Mucosa of descending colon (tissue), 3 donors: ENCODE measurements around the gene MTCL1. TPM values are rescaled to one million over a fixed set of nuclear protein-coding genes. Genes with fewer than 3 reads are reported as not detected.

Experiments
- ATAC-seq: fragments of 200-7000 bp; cut with Tn5 transposase; one replicate; pipeline ENCODE4 v1.9.1; 2020; ENCODE audit warnings: mild to moderate bottlenecking, moderate library complexity
- DNase-seq, 3 donors: peaks; one replicate each; pipeline ENCODE4 v3.0.0-alpha.2; 2020
- H3K36me3 ChIP-seq: fragments of 200-600 bp; one replicate; pipeline ENCODE4 v1.8.0; 2021; ENCODE audit warnings: low read depth, mild to moderate bottlenecking
- H3K4me1 ChIP-seq: fragments of 200-600 bp; one replicate; pipeline ENCODE4 v1.8.0; 2021; ENCODE audit warnings: low read depth, mild to moderate bottlenecking
- H3K4me3 ChIP-seq: fragments of 200-600 bp; one replicate; pipeline ENCODE4 v1.8.0; 2021; ENCODE audit warnings: mild to moderate bottlenecking
- H3K9me3 ChIP-seq: fragments of 200-600 bp; one replicate; pipeline ENCODE4 v1.8.0; 2021; ENCODE audit warnings: mild to moderate bottlenecking
- CTCF ChIP-seq: fragments of 200-600 bp; IDR thresholded peaks from one replicate; pipeline ENCODE4 v1.8.0; 2022; ENCODE audit warnings: antibody characterized with exemption, mild to moderate bottlenecking
- intact Hi-C, 2 donors: fragments of 100-400 bp; cut with DNase I in 1 of 2; cut with micrococcal nuclease in 1 of 2; formaldehyde crosslinking; loops; one replicate each; pipeline versions ENCODE4 v1.11.0 to v1.11.1; 2022; cut with DNase I, micrococcal nuclease
- total RNA-seq, 3 donors: library from RNA; stranded (reverse); fragmentation: NEBNext Ultra II Directional in 2 of 3; extraction: Animal tissue kit (Norgen Biotek cat#: 25700) in 2 of 3; gene quantifications; one replicate each; pipeline versions ENCODE4 v1.2.1 to v1.2.4, GENCODE V29; 2021 to 2023
- donor health status: DM: no; HTN: no; CAD: no; lungs with moderate emphysema.
- donor health status: DM: no; HTN: no; CAD: no.
- donor health status: DM: no; HTN: yes; CAD: no.

The MTCL1 gene
- total RNA-seq, 3 donors from 2014 or later: 4.1 to 141 (median 15.4) TPM

- Histone ChIP-seq H3K4me1 (peaks cover 6% of the 10 kb centered on the region), H3K9me3 (no peaks in the 10 kb centered on the region), H3K36me3 (no peaks in the 10 kb centered on the region), H3K4me3 (no peak overlapping the region)
- intact Hi-C loops: no loop called here
- ATAC-seq (no peak), DNase-seq (no peak)
- no peak for TF ChIP-seq CTCF
Measured at GRCh38 chr18:8800876-8801262, 95.5 kb downstream of the MTCL1 start.

- no peaks in the 10 kb centered on the region for H3K9me3 ChIP-seq
- H3K36me3 ChIP-seq: no peaks in the 10 kb centered on the region
- ATAC-seq: no peak
- DNase-seq: no peak
- peaks cover 1% of the 10 kb centered on the region for H3K4me1 ChIP-seq
- H3K4me3 ChIP-seq: no peak overlapping the region
- TF ChIP-seq CTCF: no peak
- intact Hi-C loops: no loop called here
Measured at GRCh38 chr18:8801263-8801901, 96.0 kb downstream of the MTCL1 start.

- Histone ChIP-seq H3K36me3 (no peaks in the 10 kb centered on the region), H3K9me3 (no peaks in the 10 kb centered on the region), H3K4me3 (no peak overlapping the region), H3K4me1 (no peaks in the 10 kb centered on the region)
- ATAC-seq (no peak), DNase-seq (no peak)
- TF ChIP-seq CTCF: no peak
- intact Hi-C loops: no loop called here
Measured at GRCh38 chr18:8802017-8802672, 96.8 kb downstream of the MTCL1 start.

GRCh38 chr18:8803063-8803795 lies 97.9 kb downstream of the MTCL1 start:
- H3K9me3 ChIP-seq: no peaks in the 10 kb centered on the region
- intact Hi-C loops: no loop called here

GRCh38 chr18:8803957-8804356 lies 98.6 kb downstream of the MTCL1 start:
- no peak for TF ChIP-seq CTCF
- intact Hi-C loops: no loop called here
- Histone ChIP-seq H3K36me3 (no peaks in the 10 kb centered on the region), H3K9me3 (no peaks in the 10 kb centered on the region), H3K4me3 (no peak overlapping the region), H3K4me1 (no peaks in the 10 kb centered on the region)
- DNase-seq (no peak), ATAC-seq (no peak)

More at GRCh38 chr18:8803063-8803795, 97.9 kb downstream of the MTCL1 start:
- H3K4me3 ChIP-seq: no peak overlapping the region
- DNase-seq (no peak), ATAC-seq (no peak)
- no peaks in the 10 kb centered on the region for H3K36me3 ChIP-seq
- H3K4me1 ChIP-seq: no peaks in the 10 kb centered on the region
- no peak for TF ChIP-seq CTCF
